Stimulated activated CD4-positive, alpha-beta T cell treated with anti-CD3 and anti-CD28 coated beads, Interleukin-4, amount 100 ng/mL, for 48 hours (primary cell): ENCODE results near the gene TAOK2.

Source experiments
- DNase-seq, 2 donors: peaks; one replicate each; pipeline ENCODE4 v3.0.0-alpha.2; 2020; ENCODE audit warnings: low read depth in 2 of 2

Gene TAOK2

DNA sequence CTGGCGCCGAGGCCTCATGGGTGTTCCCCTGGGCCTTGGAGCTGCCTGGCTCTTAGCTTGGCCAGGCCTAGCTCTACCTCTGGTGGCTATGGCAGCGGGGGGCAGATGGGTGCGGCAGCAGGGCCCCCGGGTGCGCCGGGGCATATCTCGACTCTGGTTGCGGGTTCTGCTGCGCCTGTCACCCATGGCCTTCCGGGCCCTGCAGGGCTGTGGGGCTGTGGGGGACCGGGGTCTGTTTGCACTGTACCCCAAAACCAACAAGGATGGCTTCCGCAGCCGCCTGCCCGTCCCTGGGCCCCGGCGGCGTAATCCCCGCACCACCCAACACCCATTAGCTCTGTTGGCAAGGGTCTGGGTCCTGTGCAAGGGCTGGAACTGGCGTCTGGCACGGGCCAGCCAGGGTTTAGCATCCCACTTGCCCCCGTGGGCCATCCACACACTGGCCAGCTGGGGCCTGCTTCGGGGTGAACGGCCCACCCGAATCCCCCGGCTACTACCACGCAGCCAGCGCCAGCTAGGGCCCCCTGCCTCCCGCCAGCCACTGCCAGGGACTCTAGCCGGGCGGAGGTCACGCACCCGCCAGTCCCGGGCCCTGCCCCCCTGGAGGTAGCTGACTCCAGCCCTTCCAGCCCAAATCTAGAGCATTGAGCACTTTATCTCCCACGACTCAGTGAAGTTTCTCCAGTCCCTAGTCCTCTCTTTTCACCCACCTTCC lies 13.9 kb downstream of the TAOK2 start:
- no peak for DNase-seq

DNA sequence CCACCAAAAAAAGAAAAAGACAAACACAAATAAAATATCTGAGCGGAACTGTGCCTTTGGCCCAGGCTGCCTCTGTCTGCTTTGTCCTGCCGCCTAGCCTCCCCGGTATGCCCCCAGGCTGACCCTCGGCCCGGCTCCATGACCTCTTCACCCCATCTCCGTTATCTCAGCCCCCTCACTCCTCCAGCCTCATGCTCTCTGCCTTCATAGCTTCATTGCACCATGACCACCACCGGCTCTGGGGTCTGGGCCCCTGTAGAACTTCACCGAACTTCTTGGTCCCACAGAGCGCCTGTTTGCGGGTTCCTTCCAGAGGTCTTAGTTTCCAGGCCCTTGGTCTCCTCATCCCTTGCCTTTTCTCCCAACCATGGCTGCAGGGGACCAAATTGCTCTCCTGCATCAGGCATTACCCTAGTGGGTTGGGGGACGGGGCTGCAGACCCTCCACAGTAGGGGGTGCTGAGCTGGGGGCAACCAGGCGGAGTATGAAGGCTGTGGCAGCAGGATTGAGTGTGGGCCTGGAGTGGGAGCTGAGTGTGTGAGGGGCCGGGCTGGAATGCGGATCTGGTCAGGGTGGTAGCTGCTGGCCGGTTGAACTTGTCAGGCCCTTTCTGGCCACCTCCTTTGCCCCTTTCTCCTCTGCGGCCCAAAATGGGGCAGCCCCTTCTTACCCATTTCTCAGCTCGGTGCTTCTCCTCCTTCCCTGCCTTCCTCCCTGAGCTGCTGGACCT lies 14.8 kb downstream of the TAOK2 start:
- no peak for DNase-seq

DNA sequence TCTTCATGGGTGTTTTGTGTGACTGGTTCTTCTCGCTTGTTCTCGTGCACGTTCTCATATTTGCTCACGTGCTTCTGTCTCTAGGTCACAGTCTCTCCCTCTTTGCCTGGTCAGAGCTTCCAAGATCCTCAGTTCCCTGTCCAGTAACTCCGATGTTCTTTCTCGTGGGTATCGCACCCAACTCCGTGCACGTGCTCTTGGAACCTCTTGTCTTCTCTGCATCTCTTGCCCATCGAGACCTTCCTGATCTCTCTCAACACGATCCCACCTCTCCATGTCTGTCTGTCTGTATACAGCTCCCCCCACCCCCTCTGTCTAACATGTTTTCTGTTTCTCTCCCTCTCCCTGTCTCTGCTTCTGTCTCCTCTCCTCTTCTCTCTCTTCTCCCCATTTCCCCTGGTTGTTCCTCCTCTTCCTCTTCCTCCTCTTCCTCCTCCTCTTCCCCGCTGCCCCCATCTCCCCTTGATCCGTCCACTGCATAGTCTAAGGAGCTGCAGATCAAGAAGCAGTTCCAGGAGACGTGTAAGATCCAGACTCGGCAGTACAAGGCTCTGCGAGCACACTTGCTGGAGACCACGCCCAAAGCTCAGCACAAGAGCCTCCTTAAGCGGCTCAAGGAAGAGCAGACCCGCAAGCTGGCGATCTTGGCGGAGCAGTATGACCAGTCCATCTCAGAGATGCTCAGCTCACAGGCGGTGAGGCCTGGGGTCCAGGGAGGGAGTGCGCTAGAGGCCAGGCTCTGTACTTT lies 15.6 kb downstream of the TAOK2 start:
- no peak for DNase-seq

DNA sequence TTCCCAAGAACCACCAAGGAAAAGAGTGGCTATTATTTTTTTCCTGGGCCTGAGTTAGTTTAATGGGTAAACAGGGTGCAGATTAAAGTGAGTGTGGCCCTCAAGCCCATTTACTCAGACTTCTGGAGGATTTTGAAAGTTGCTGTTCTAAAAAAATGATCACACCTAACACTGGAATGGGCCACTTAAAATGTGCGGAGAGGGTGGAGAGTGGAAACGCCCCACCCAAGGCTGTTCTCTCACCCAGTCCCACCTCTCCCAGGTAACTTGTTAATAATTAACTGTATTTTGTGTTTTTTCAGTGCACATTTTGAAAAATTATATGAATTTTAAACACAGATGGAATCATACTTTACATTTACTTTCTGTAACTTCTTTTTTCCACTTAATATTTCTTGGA lies 16.4 kb downstream of the TAOK2 start:
- no peak for DNase-seq

DNA sequence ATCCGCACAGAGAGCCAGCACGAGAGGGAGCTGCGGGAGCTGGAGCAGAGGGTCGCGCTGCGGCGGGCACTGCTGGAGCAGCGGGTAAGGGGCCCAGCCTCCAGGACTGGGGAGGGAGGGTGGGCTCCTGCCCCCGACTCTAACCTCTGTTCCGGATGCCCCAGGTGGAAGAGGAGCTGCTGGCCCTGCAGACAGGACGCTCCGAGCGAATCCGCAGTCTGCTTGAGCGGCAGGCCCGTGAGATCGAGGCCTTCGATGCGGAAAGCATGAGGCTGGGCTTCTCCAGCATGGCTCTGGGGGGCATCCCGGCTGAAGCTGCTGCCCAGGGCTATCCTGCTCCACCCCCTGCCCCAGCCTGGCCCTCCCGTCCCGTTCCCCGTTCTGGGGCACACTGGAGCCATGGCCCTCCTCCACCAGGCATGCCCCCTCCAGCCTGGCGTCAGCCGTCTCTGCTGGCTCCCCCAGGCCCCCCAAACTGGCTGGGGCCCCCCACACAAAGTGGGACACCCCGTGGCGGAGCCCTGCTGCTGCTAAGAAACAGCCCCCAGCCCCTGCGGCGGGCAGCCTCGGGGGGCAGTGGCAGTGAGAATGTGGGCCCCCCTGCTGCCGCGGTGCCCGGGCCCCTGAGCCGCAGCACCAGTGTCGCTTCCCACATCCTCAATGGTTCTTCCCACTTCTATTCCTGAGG lies 17.4 kb downstream of the TAOK2 start:
- DNase-seq, result no peak

DNA sequence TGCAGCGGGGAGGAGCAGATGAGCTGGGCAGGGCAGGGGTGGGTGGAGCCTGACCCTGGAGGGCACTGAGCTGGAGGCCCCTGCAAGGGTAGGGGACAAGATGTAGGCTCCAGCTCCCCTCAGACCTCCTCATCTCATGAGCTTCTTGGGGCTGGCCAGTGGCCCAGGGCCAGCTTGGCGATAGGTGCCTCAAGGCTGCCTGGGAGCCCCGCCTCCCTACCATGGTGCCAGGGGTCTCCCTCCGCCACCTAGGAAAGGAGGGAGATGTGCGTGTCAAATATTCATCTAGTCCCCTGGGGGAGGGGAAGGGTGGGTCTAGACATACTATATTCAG lies 17.9 kb downstream of the TAOK2 start:
- DNase-seq, result no peak

DNA sequence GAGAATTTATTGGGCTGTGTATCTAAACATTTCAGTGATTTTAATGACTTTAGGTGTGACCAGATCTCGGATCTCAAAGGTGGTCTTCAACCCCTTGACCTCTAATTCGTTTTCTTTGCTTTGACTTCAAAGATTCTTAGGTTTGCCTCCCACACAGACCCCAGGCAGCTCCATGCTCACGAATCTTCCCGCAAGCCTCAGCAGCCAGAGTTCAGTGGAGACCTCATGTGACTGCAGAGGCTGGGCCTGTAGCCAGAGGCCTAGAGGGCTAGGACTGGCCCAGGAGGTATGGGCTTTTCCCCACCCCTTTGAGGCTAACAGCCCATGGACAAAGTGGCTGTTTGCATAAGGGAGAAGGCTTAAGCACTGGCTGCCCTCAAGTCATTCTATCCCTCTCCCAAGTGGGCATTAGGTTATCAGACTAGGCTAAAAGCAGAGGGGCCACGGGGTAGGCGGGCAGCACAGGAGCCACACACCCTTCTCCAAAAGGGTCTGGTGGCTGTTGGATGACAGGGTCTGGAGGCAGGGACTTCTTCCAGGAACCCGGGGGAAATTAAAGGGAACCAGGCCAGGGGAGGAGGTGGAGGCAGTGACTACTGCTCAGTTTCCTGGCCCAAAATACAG lies 18.8 kb downstream of the TAOK2 start:
- DNase-seq, result no peak

DNA sequence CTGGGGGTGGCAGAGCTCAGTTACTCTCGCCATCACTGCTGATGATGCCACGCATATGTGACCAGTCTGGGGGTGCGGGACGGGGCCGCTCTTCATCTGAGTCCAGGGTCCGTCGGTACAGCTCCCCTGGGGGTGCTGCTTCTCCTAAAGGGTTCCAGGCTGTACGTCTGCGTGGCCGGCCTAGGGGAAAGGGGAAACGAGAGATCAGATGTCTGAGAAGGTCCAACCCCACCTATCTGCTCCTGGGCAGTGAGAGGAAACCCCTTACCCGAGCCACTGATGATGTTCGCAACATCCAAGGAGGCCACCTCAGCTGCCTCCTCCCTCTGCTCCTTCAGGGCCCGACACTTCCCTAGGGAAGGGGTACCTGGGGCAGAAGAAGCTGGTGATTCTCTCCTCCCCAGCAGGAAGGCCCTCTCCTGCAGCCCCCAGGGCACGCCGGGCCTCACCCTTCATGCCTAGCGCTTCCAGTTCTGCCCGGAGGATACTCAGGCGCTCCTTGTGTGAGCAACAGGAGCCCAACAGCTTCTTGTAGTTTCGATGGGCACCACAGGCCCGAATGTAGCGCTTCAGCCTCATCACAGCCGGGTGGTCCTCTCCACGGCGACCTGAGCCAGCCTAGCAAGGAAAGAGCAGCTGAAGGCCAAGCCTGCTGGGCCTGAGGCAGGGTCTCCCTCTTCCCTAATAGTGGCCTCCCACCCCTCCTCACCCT lies 19.7 kb downstream of the TAOK2 start:
- DNase-seq, result no peak

DNA sequence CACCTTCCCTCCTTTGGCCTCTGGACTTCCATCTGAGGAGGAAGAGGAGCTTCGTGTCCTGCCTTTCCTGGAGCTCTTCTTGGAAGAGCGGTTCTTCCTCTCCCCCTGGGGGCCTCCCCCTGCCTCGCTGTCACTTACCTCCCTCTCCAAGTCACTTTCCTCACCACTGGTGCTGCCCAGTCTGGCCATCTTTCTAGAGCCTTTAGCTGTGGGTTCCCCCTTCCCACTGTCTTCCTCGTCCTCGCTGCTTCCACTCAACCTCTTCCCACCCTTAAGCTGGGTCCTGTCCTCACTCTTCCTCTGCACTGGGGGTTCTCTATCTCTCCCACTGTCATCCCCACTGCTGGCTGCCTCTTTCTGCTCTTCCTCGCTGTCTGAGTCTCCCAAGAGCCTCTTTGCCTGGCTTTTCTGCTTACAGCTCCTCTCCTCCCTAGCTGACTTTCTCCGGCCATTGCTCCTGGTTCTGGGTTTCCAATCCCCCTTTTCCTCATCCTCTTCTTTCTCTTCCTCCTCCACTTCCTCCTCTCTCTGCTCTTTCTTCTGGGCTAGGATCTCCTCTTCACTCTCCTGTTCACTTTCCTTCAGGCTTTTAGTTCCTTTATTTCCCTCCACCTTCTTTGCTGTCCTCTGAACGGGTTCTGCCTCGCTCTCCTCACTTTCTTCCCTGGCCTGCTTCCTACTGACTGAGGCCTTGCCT lies 20.4 kb downstream of the TAOK2 start:
- DNase-seq, result no peak

DNA sequence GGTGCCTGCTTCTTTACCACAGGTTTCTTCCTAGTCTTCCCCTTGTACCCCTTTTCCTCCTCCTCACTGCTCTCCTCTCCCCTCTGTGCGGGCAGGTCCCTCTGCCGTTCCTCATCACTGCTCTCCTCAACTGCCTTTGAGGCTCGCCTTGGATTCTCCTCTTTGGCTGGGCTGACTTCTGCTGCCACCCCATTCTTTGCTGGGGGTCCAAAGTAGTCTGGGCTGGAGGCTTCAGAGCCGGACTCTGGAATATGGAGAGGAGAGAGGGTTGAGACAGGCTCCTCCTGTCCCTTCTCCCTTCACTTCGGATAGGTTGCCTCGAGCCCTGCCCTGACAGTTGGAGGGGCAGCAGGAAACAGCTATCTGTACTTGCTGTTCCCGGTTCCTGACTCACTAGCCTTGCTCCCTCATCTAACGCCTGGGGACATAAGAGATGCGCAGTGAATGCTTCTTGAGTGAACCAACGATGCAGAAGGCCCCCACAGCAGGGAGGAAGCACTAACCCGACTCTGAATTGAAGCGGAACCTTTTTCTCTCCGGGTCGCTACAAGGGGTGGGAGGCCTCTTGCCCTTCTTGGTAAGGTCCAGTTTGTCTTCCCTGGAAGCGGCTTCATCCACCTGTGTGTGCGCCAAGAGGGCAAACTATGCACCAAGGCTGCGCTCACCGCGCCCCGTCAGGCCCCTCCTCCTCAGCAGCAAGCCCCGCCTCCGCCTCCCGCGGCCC lies 21.1 kb downstream of the TAOK2 start:
- DNase-seq, result peak; percentile 70 to 74

DNA sequence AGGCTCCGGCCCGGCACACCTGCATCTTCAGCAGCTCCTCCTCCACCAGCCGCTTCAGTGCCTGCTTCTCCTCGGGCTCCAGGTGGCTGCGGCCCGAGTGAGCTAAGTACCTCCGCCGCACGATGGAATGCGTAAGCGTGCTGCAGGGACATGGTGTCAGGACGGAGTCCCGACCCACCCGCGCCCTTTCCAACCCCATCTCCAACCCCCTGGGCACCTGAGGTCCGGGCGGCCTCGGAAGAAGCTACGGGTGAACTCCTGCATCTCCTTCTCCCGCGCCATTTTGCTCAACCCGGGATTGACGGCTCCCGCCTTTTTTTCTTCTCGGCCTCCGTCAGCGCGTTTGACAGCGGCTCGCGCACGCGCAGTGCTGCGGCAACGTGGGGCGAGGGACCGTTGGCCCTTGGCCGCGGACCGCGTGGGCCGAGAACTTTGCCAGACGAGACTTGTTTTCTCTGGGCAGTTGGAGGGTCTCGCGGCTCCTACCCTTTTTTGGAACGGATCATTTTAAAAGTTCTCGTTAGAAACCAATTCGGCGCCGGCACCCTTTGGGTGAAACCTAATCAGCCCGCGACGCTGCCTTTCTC lies 21.7 kb downstream of the TAOK2 start, which contains the start of gene HIRIP3:
Gene HIRIP3, minus strand, starts transcription at position 294 of the 587 bp plus-strand sequence. Its CDS starts 12 bp downstream, at position 282.
- DNase-seq, result peak; percentile 81 to 87

DNA sequence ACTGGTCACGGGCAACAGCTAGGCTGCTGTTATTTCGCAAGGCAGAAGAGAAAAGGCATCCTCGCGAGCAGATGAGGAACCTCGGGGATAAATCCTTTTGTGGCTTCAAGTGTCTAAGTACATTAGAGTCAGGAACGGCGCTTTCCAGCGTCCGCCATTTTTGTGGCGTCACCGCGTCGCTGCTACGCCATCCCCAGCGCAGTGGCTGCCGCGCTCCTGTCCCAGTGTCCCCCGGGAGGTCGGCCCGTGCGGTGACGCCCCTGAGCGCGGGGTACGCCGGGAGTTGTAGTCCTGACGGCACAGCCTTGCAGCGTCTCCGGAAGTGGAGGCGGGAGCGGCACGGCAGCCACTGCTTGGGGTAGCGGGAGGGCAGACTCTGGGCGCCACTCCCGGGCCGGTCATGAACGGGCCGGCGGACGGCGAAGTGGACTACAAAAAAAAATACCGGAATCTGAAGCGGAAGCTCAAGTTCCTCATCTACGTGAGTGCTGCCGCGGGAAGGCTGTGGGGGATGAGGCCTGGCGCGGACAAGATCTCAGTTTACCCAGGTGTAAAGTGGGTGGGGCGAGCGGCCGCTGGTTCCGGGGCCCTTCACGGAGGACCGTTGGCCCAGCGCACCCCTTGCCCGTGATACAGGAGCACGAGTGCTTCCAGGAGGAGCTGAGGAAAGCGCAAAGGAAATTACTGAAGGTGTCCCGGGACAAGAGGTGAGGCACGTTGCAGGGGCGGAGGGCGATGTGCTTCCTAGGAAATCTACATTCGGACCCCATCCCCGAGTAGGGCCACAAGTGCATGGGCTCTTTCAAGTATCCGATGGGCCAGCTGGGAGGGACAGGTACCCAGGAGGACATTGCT lies 22.5 kb downstream of the TAOK2 start, which contains the start of gene INO80E:
Gene INO80E, plus strand, starts transcription at position 331 of the 855 bp plus-strand sequence. Its CDS starts 70 bp downstream, at position 401.
- peak; percentile 99 for DNase-seq

DNA sequence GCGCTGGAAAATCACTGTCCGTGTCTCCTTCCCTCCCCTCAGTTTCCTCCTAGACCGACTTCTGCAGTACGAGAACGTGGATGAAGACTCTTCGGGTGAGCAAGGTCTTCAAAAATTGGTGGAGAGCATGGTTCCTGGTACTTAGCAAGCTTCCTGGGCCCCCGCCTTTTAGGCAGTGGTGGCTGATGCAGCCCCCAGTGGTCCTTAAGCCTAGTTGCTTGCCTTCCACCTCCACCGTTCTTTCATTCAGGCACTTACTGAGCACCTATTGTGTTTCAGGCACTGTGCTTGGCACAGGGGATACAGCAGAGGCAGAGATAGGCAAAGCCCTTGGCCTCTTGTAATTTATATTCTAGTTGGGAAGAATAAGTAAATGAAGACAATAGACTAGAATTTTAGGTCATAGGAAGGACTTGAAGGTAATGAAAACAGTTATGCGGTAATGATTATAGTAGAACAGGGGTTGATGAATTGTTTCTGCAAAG lies 23.1 kb downstream of the TAOK2 start:
- no peak for DNase-seq

DNA sequence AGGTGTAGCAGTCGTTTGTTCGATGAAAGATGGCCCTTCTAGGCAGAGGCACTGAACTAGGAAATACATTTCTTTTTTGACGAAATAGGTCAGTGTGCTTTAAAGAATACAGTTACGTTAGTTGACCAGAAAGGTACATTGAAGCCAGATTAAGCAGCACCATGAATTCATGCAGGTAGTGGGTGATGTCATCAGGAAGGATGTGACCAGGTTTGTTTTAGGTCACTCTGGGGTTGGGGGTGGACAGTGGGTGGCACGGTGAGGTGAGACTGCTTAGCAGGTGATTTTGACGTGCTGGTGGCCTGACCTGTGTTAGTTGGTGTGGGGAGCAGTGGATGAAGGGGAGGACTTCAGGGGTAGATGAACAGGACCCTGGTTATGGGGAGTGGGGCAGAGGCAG lies 25.9 kb downstream of the TAOK2 start:
- DNase-seq, result no peak

DNA sequence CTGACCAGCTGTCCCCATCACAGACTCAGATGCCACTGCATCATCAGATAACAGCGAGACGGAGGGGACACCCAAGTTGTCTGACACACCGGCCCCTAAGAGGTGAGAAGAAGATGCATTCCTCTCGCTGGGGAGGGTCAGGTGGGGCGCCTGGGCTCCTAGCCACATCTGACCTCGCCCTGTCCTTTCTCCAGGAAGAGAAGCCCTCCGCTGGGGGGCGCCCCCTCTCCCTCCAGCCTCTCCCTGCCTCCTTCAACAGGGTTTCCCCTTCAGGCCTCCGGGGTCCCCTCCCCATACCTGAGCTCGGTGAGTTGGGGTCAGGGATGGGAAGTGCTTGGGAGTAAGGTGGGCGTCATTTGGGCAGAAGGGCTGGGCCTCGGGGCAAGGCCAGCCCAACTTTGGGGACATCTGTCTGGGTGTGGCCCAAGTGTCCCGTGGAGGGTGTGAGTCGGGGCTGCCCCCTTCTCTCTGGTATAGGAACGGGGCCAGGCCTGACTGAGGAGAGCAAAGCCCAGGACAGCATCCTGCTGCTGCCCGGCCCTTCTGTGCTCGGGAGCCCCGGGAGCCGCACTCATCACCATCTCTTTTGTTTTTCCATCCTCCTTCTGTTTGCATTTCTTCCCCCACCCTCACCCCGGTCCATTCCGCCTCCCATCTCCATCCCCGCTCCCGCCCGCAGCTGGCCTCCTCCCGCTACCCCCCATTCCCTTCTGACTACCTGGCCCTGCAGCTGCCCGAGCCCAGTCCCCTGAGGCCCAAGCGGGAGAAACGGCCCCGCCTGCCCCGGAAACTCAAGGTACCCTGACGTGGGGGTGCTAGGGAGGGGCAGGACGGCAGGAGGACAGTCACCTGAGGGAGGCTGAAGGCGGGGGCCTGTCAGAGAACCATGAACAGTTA lies 27.3 kb downstream of the TAOK2 start:
- DNase-seq, result no peak

DNA sequence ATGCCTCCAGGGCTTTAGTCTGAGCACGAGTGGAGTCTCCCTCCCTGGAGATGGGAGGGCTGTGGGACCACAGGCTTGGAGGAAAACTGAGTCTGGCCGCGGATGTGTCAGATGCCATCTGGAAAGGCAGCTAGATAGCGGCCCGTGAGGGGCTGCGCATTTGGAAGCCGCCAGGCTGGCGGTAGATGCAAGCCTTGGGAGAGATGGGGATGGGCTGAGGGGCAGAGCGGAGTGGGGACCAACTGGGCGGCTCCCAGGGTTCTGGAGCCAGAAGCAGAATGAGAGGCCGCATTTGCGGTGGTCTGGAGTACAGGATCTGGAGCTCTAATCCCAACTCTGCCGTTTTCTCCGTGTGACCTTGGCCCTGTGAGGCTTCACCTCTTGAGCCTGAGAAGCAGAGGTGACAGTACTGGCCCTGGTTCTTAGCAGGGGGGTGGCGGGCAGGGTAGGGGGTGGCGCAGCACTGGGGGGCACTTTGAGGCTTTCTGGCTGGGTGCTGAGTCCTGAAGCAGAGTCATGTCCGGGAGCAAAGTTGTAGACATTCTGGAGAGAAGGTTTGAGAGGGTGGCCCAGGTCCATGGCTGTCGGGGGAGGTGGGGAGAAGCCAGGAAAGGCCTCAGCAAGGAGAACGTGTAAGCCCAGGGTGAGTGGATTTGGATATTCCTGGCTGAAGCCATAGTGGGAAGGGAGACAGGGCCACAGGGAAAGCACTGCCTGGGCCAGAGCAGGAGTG lies 29.1 kb downstream of the TAOK2 start:
- no peak for DNase-seq
